Memory B cell (primary cell): ENCODE measurements around the gene PIH1D1.

Experiments
- ATAC-seq: fragments of 150-1000 bp; cut with Tn5 transposase; 2 replicates; pipeline ENCODE4 v1.10.0; 2021; ENCODE audit warnings: low read depth, mild to moderate bottlenecking, moderate library complexity
- DNase-seq, 2 donors: peaks; one replicate each; pipeline ENCODE4 v3.0.0; 2022; ENCODE audit warnings: low spot score in 2 of 2
- H3K27ac Mint-ChIP-seq: one replicate; pipeline ENCODE4 v1.8.0; 2022; ENCODE audit warnings: mild to moderate bottlenecking, moderate library complexity, mixed read lengths
- H3K27me3 Mint-ChIP-seq: one replicate; pipeline ENCODE4 v1.8.0; 2022; ENCODE audit warnings: mixed read lengths
- H3K36me3 Mint-ChIP-seq: one replicate; pipeline ENCODE4 v1.8.0; 2022; ENCODE audit warnings: mild to moderate bottlenecking, mixed read lengths
- H3K4me1 Mint-ChIP-seq: one replicate; pipeline ENCODE4 v1.8.0; 2022; ENCODE audit warnings: mixed read lengths
- H3K4me3 Mint-ChIP-seq: one replicate; pipeline ENCODE4 v1.8.0; 2022; ENCODE audit warnings: mild to moderate bottlenecking, moderate library complexity, mixed read lengths
- H3K9me3 Mint-ChIP-seq: one replicate; pipeline ENCODE4 v1.8.0; 2022; ENCODE audit warnings: mixed read lengths

PIH1D1 gene

GRCh38 chr19:49430172-49430677, 21.4 kb downstream of the PIH1D1 start:
- DNase-seq (no peak), ATAC-seq (no peak)
- no peak overlapping the region for H3K27ac Mint-ChIP-seq
- H3K4me3 Mint-ChIP-seq = no peak overlapping the region
- H3K27me3 Mint-ChIP-seq = peaks cover 61% of the 10 kb centered on the region
- no peaks in the 10 kb centered on the region for H3K9me3 Mint-ChIP-seq
- peaks cover 1% of the 10 kb centered on the region for H3K36me3 Mint-ChIP-seq
- H3K4me1 Mint-ChIP-seq = peaks cover 48% of the 10 kb centered on the region

- no peak overlapping the region for H3K27ac Mint-ChIP-seq
- peaks cover 1% of the 10 kb centered on the region for H3K36me3 Mint-ChIP-seq
- DNase-seq (no peak), ATAC-seq (no peak)
- H3K9me3 Mint-ChIP-seq = no peaks in the 10 kb centered on the region
- H3K4me1 Mint-ChIP-seq = peaks cover 50% of the 10 kb centered on the region
- H3K27me3 Mint-ChIP-seq = peaks cover 65% of the 10 kb centered on the region
- H3K4me3 Mint-ChIP-seq = peak overlapping the region; percentile 67
Measured at GRCh38 chr19:49428547-49429451, 22.8 kb downstream of the PIH1D1 start.

GRCh38 chr19:49427855-49428546, 23.6 kb downstream of the PIH1D1 start:
- Mint-ChIP-seq H3K4me3 (peak overlapping the region; percentile 67), H3K36me3 (peaks cover 4% of the 10 kb centered on the region), H3K27me3 (peaks cover 63% of the 10 kb centered on the region), H3K4me1 (peaks cover 52% of the 10 kb centered on the region), H3K27ac (no peak overlapping the region), H3K9me3 (no peaks in the 10 kb centered on the region)
- no peak for DNase-seq
- ATAC-seq = peak; percentile 42

GRCh38 chr19:49427339-49427738, 24.3 kb downstream of the PIH1D1 start:
- Mint-ChIP-seq H3K36me3 (peaks cover 4% of the 10 kb centered on the region), H3K27ac (no peak overlapping the region), H3K27me3 (peaks cover 64% of the 10 kb centered on the region), H3K9me3 (no peaks in the 10 kb centered on the region), H3K4me1 (peaks cover 56% of the 10 kb centered on the region), H3K4me3 (no peak overlapping the region)
- ATAC-seq = no peak
- no peak for DNase-seq

- peaks cover 4% of the 10 kb centered on the region for H3K36me3 Mint-ChIP-seq
- peaks cover 65% of the 10 kb centered on the region for H3K27me3 Mint-ChIP-seq
- no peak overlapping the region for H3K27ac Mint-ChIP-seq
- H3K4me1 Mint-ChIP-seq = peaks cover 58% of the 10 kb centered on the region
- no peaks in the 10 kb centered on the region for H3K9me3 Mint-ChIP-seq
- DNase-seq (peak in 1 of 2 donors; percentile 43), ATAC-seq (no peak)
- H3K4me3 Mint-ChIP-seq = no peak overlapping the region
Measured at GRCh38 chr19:49425922-49426592, 25.6 kb downstream of the PIH1D1 start.

- ATAC-seq (no peak), DNase-seq (no peak)
- Mint-ChIP-seq H3K4me1 (peaks cover 52% of the 10 kb centered on the region), H3K9me3 (no peaks in the 10 kb centered on the region), H3K27me3 (peaks cover 61% of the 10 kb centered on the region), H3K4me3 (no peak within 1 kb of the TSS), H3K27ac (no peak within 1 kb of the TSS), H3K36me3 (peaks cover 4% of the 10 kb centered on the region)
Measured at GRCh38 chr19:49425178-49425577, 26.4 kb downstream of the PIH1D1 start, which contains the start of gene GFY. Gene GFY, plus strand, starts transcription at chr19:49425388. Its CDS starts 1,043 bp downstream, at chr19:49426431.

GRCh38 chr19:49423985-49424303, 27.7 kb downstream of the PIH1D1 start:
- Mint-ChIP-seq H3K36me3 (peaks cover 4% of the 10 kb centered on the region), H3K27me3 (peaks cover 63% of the 10 kb centered on the region), H3K9me3 (no peaks in the 10 kb centered on the region), H3K4me3 (no peak overlapping the region), H3K27ac (no peak overlapping the region), H3K4me1 (peaks cover 44% of the 10 kb centered on the region)
- ATAC-seq (no peak), DNase-seq (no peak)

- Mint-ChIP-seq H3K36me3 (peaks cover 4% of the 10 kb centered on the region), H3K27me3 (peaks cover 63% of the 10 kb centered on the region), H3K27ac (no peak within 1 kb of the TSS), H3K4me1 (peaks cover 41% of the 10 kb centered on the region), H3K4me3 (peak within 1 kb of the TSS; percentile 75), H3K9me3 (no peaks in the 10 kb centered on the region)
- peak; percentile 34 for ATAC-seq
- DNase-seq = no peak
Measured at GRCh38 chr19:49423071-49423984, 28.3 kb downstream of the PIH1D1 start, which contains the start of gene PTH2. Gene PTH2, minus strand, starts transcription at chr19:49423441. Its CDS starts 102 bp downstream, at chr19:49423339.

GRCh38 chr19:49422407-49423070, 29.1 kb downstream of the PIH1D1 start:
- H3K27me3 Mint-ChIP-seq = peaks cover 61% of the 10 kb centered on the region
- peaks cover 4% of the 10 kb centered on the region for H3K36me3 Mint-ChIP-seq
- peaks cover 37% of the 10 kb centered on the region for H3K4me1 Mint-ChIP-seq
- peak in 1 of 2 donors; percentile 24 for DNase-seq
- H3K9me3 Mint-ChIP-seq = no peaks in the 10 kb centered on the region
- no peak overlapping the region for H3K27ac Mint-ChIP-seq
- peak overlapping the region; percentile 75 for H3K4me3 Mint-ChIP-seq
- peak; percentile 37 for ATAC-seq

- ATAC-seq (no peak), DNase-seq (no peak)
- Mint-ChIP-seq H3K27me3 (peaks cover 57% of the 10 kb centered on the region), H3K36me3 (peaks cover 2% of the 10 kb centered on the region), H3K4me3 (peak overlapping the region; percentile 37), H3K4me1 (peaks cover 31% of the 10 kb centered on the region), H3K9me3 (no peaks in the 10 kb centered on the region), H3K27ac (peak overlapping the region; percentile 86)
Measured at GRCh38 chr19:49421878-49422202, 29.8 kb downstream of the PIH1D1 start.

- H3K9me3 Mint-ChIP-seq = no peaks in the 10 kb centered on the region
- peak overlapping the region; percentile 86 for H3K27ac Mint-ChIP-seq
- ATAC-seq = peak; percentile 41
- peak overlapping the region; percentile 37 for H3K4me3 Mint-ChIP-seq
- no peak for DNase-seq
- peaks cover 25% of the 10 kb centered on the region for H3K4me1 Mint-ChIP-seq
- peaks cover 51% of the 10 kb centered on the region for H3K27me3 Mint-ChIP-seq
- H3K36me3 Mint-ChIP-seq = peaks cover 2% of the 10 kb centered on the region
Measured at GRCh38 chr19:49421039-49421877, 30.4 kb downstream of the PIH1D1 start.

GRCh38 chr19:49420227-49420626, 31.4 kb downstream of the PIH1D1 start:
- no peak for ATAC-seq
- no peaks in the 10 kb centered on the region for H3K9me3 Mint-ChIP-seq
- H3K27me3 Mint-ChIP-seq = peaks cover 42% of the 10 kb centered on the region
- no peak for DNase-seq
- H3K36me3 Mint-ChIP-seq = peaks cover 2% of the 10 kb centered on the region
- H3K4me1 Mint-ChIP-seq = peaks cover 23% of the 10 kb centered on the region
- no peak overlapping the region for H3K4me3 Mint-ChIP-seq
- no peak overlapping the region for H3K27ac Mint-ChIP-seq
